ENCODE results near the gene RXRB. TPM values are rescaled to one million over a fixed set of nuclear protein-coding genes. Genes with fewer than 3 reads are reported as not detected.
A peak's percentile ranks its signal among the peaks of the same experiment; 100 is the strongest.

RXRB gene
- total RNA-seq (2013), result 22.3 TPM
- 10 to 100 TPM in 1 of 3 donors, 1 to 10 TPM in 2; 4.5 to 74.5 (median 5.1) TPM for polyA plus RNA-seq
- polyA minus RNA-seq, result 12.5 and 15.5 TPM in 2 replicates
- total RNA-seq, result 11.5 to 39.4 (median 27.3) reads per million in 11 experiments

DNA sequence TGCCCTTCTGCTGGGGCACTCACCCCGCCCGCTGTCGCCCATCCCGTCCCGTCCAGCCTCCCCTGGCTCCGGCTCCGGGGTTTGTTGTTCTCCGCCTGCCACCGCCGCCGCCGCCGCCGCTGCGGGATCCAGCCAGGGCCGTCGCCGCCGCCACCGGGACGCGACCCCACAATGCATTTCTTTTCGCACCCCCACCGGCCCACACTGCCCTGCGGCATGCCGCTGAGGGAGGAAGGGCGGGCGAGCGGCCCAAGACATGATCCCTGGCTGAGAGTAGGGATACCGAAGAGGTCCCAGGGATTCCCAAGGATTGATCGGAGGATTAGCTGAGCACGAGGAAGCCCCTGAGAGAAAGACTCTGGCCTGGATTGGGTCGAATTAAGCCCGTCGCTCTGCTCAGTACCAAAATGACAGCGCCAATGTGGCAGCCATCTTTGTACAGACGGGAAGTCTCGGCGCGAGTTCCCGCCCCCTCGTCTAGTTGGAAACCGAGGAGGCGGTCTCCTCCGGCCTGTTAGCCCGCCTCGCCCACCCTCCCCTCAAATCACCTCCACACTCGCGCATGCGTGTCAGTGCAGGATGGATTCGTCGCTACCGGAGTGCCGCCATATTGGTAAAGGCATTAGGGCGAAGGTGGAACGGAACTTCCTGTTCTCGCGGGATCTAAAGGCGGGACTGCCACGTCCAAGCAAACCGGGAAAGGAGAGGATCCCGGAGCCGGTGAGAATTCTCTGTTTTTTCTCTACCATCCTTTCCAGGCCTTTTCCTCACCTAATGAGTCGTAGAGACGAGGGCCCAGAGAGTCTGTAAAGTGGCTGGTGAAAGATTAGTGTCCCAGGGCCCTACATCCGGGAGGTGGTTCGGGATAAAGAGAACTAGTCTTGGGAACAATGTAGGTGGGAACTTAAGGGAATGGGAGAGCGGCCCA, at the start of gene RXRB, which contains the start of gene SLC39A7:
TSS of gene RXRB (minus strand) at position 447 of the 928 bp plus-strand sequence. CDS start at position 258, 189 bp downstream.
TSS of gene SLC39A7 (plus strand) at position 649 of the 928 bp plus-strand sequence. CDS start 379 bp downstream, outside the sequence.
- H3K4me1 ChIP-seq (ENCODE audit: control insufficient read depth in 1 of 2, insufficient read depth in 2 of 2, low read length in 2 of 2), result peaks cover 40 to 53% of the 10 kb centered on the region in 2 donors
- peaks cover 50% of the 10 kb centered on the region for H3K79me2 ChIP-seq (ENCODE audit: insufficient read depth, low read length)
- Mint-ChIP-seq H3K4me3 (peak within 1 kb of the TSS; percentile 94 to 96), H3K27ac (peak within 1 kb of the TSS; percentile 95 to 99 (median 97)), H3K9me3 (peaks cover 0 to 3% (median 0%) of the 10 kb centered on the region in 7 donors), H3K4me1 (peaks cover 60% of the 10 kb centered on the region), H3K36me3 (peaks cover 44 to 52% of the 10 kb centered on the region in 2 donors), H3K27me3 (ENCODE audit: low read depth in 3 of 3) (peaks cover 0 to 5% (median 0%) of the 10 kb centered on the region in 3 donors)
- intact Hi-C loops (cut with micrococcal nuclease), result loop anchor here (2.0 to 10.0 kb wide), 4 partner anchors 48 to 214 kb away; partner anchors contain the start of genes RGL2 (in 2 of the 2), CUTA (in 1 of the 2) and PHF1 (in 1 of the 2)
- H3K27me3 ChIP-seq (ENCODE audit: control insufficient read depth in 2 of 2, insufficient read depth in 2 of 2, low read length in 2 of 2), result no peaks in the 10 kb centered on the region
- peaks cover 40 to 41% of the 10 kb centered on the region in 2 donors for H3K36me3 ChIP-seq (replicated peaks in 1 of 2; ENCODE audit: control insufficient read depth in 1 of 2, insufficient read depth in 2 of 2, low read length in 2 of 2)
- peak within 1 kb of the TSS; percentile 94 for H3K27ac ChIP-seq (ENCODE audit: low read depth in 1 of 2, low read length in 2 of 2)
- H2AFZ ChIP-seq (ENCODE audit: insufficient read depth, low read depth, low read length, poor library complexity, severe bottlenecking), result peak within 1 kb of the TSS; percentile 96
- H3K4me3 ChIP-seq (replicated peaks in 1 of 3; ENCODE audit: low read depth in 2 of 3, low read length in 3 of 3), result peak within 1 kb of the TSS; percentile 83 to 96 (median 95)
- DNase-seq, result peak; percentile 99
- WGBS (ENCODE audit: insufficient coverage), result 0% methylated on average over 59 of the region's 68 CpGs
- peak within 1 kb of the TSS; percentile 94 for H3K9ac ChIP-seq (ENCODE audit: insufficient read depth, low read length, poor library complexity, severe bottlenecking)
- peaks cover 55% of the 10 kb centered on the region for H4K20me1 ChIP-seq (ENCODE audit: insufficient read depth, low read length)
- TF ChIP-seq, protein P1, sequence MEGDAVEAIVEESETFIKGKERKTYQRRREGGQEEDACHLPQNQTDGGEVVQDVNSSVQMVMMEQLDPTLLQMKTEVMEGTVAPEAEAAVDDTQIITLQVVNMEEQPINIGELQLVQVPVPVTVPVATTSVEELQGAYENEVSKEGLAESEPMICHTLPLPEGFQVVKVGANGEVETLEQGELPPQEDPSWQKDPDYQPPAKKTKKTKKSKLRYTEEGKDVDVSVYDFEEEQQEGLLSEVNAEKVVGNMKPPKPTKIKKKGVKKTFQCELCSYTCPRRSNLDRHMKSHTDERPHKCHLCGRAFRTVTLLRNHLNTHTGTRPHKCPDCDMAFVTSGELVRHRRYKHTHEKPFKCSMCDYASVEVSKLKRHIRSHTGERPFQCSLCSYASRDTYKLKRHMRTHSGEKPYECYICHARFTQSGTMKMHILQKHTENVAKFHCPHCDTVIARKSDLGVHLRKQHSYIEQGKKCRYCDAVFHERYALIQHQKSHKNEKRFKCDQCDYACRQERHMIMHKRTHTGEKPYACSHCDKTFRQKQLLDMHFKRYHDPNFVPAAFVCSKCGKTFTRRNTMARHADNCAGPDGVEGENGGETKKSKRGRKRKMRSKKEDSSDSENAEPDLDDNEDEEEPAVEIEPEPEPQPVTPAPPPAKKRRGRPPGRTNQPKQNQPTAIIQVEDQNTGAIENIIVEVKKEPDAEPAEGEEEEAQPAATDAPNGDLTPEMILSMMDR (IDR thresholded peaks at IDR 0.05), result no peak
- H3K9me3 ChIP-seq (replicated peaks in 1 of 2; ENCODE audit: control insufficient read depth in 1 of 2, insufficient read depth in 1 of 2, low read length in 2 of 2), result no peaks in the 10 kb centered on the region
- peak within 1 kb of the TSS; percentile 93 for H3K4me2 ChIP-seq (replicated peaks; ENCODE audit: extremely low read depth, low read length, poor library complexity, severe bottlenecking)
